Measurements from ENCODE around the gene TBX4.

Gene TBX4

DNA sequence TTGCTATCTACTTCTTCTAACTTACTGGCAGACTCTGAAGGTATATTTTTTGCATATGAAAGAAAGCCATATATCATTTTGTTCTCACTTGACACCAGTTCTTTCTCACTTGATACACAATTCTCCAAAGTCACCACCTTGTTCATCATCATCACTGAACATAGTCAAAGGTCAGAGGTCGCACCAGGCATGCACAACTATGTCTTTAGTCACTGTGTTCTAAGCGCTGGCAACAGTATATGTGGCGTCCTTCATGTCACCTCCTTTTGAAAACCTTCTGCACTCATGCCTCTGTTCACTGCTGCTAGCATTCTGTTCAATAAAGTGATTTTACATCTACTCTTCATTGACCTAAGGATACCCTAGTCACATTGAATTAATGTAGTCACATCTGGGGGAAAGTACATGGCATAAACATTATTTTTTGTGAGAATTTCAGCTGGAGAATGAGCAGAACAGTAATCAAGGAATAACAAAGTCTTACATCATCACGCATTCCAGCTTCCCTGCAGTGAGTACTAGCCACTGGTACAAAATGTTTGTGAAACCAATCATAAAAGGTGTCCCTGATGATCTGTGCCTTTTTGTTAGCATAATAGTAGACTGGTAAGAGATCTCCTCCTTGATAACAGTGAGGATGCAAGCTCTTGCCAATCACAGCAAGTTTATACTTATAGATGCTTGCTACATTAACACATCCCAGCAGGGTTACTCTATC, 20.5 kb upstream of the TBX4 start:
- Histone ChIP-seq H3K36me3 (ENCODE audit: low read length) (no peaks in the 10 kb centered on the region), H3K9me3 (ENCODE audit: insufficient read depth, low read length) (peaks cover 3% of the 10 kb centered on the region; the same call in 1 of the 2 replicates), H3K27me3 (ENCODE audit: low read length) (no peaks in the 10 kb centered on the region), H4K20me1 (ENCODE audit: low read depth, low read length) (no peaks in the 10 kb centered on the region), H3F3A (ENCODE audit: insufficient read depth) (no peaks in the 10 kb centered on the region), H3K27ac (ENCODE audit: low read depth, low read length) (no peak overlapping the region), H3K4me3 (ENCODE audit: insufficient read depth, low read length, poor library complexity, severe bottlenecking) (no peak overlapping the region), H3K9ac (ENCODE audit: low read length) (no peak overlapping the region), H3K79me2 (ENCODE audit: insufficient read depth, low read length) (no peaks in the 10 kb centered on the region), H3K4me2 (ENCODE audit: low read depth, low read length, poor library complexity, severe bottlenecking) (no peak overlapping the region), H2AFZ (ENCODE audit: low read depth, low read length, severe bottlenecking) (no peak overlapping the region), H3K9me2 (replicated peaks; ENCODE audit: insufficient read depth, low read length) (no peaks in the 10 kb centered on the region)
- no peak for TF ChIP-seq EZH2phosphoT487 (conservative IDR thresholded peaks at IDR 0.05; ENCODE audit: low read length)
- no peak for TF ChIP-seq CTCF (IDR thresholded peaks at IDR 0.05; ENCODE audit: insufficient read depth, low read length, poor library complexity, severe bottlenecking)

DNA sequence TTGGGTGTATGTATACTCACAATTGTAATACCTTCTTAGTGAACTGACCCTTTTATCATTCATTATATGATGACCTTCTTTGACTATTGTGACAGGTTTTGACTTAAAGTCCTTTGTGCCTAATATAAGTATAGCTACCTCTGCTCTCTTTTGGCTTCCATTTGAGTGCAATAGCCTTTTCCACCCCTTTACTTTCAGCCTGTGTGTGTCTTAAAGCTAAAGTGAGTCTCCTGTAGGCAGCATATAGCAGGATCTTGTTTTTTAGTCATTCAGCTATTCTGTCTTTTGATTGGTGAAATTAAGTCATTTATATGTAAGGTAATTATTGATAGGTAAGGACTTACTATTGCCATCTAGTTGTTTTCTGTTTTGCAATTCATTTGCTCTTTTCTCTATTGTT, 15.9 kb upstream of the TBX4 start:
- Histone ChIP-seq H3K4me3 (ENCODE audit: insufficient read depth, low read length, poor library complexity, severe bottlenecking) (no peak overlapping the region), H3K4me2 (ENCODE audit: low read depth, low read length, poor library complexity, severe bottlenecking) (no peak overlapping the region), H3K9me3 (ENCODE audit: insufficient read depth, low read length) (peaks cover 3% of the 10 kb centered on the region; the same call in 1 of the 2 replicates), H4K20me1 (ENCODE audit: low read depth, low read length) (no peaks in the 10 kb centered on the region), H3K36me3 (ENCODE audit: low read length) (no peaks in the 10 kb centered on the region), H3F3A (ENCODE audit: insufficient read depth) (no peaks in the 10 kb centered on the region), H3K27me3 (ENCODE audit: low read length) (no peaks in the 10 kb centered on the region), H3K9ac (ENCODE audit: low read length) (no peak overlapping the region), H3K79me2 (ENCODE audit: insufficient read depth, low read length) (no peaks in the 10 kb centered on the region), H3K27ac (ENCODE audit: low read depth, low read length) (no peak overlapping the region), H3K9me2 (replicated peaks; ENCODE audit: insufficient read depth, low read length) (no peaks in the 10 kb centered on the region), H2AFZ (ENCODE audit: low read depth, low read length, severe bottlenecking) (no peak overlapping the region)
- no peak for TF ChIP-seq EZH2phosphoT487 (conservative IDR thresholded peaks at IDR 0.05; ENCODE audit: low read length)
- TF ChIP-seq CTCF (IDR thresholded peaks at IDR 0.05; ENCODE audit: insufficient read depth, low read length, poor library complexity, severe bottlenecking), result no peak

DNA sequence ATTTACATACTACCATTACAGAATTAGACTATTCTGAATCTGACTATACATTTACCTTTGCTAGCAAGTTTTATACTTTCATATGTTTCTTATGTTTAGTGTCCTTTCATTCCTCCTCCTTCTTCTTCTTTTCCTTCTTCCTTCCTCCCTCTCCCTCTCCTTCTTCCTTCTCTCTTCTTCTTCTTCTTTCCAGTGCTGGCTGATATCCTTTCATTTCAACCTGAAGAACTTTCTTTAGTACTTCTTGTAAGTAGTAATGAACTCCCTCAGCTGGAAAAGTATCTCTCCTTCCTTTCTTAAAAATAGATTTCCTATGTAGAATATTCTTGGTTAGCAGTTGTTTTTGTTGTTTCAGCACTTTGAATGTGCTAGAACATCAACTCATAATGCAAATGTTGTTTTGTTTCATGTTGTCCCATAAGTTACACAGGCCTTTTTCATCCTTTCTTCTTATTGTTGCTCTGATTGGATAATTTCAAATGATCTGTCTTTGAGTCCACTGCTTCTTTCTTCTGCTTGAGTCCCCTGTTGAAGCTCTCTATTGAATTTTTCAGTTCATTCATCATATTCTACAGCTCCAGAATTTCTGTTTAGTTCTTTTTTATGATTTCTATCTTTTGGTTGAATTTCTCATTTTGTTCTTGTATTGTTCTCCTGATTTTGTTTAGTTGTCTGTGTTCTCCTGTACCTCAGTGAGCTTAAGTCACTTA, 15.1 kb upstream of the TBX4 start:
- no peaks in the 10 kb centered on the region for H3K36me3 ChIP-seq (ENCODE audit: low read length)
- no peak overlapping the region for H2AFZ ChIP-seq (ENCODE audit: low read depth, low read length, severe bottlenecking)
- H3K4me2 ChIP-seq (ENCODE audit: low read depth, low read length, poor library complexity, severe bottlenecking), result no peak overlapping the region
- H3K4me3 ChIP-seq (ENCODE audit: insufficient read depth, low read length, poor library complexity, severe bottlenecking), result no peak overlapping the region
- TF ChIP-seq CTCF (IDR thresholded peaks at IDR 0.05; ENCODE audit: insufficient read depth, low read length, poor library complexity, severe bottlenecking), result no peak
- no peak for TF ChIP-seq EZH2phosphoT487 (conservative IDR thresholded peaks at IDR 0.05; ENCODE audit: low read length)
- no peaks in the 10 kb centered on the region for H4K20me1 ChIP-seq (ENCODE audit: low read depth, low read length)
- no peak overlapping the region for H3K27ac ChIP-seq (ENCODE audit: low read depth, low read length)
- no peaks in the 10 kb centered on the region for H3K27me3 ChIP-seq (ENCODE audit: low read length)
- no peaks in the 10 kb centered on the region for H3K79me2 ChIP-seq (ENCODE audit: insufficient read depth, low read length)
- no peaks in the 10 kb centered on the region for H3K9me2 ChIP-seq (replicated peaks; ENCODE audit: insufficient read depth, low read length)
- no peaks in the 10 kb centered on the region for H3F3A ChIP-seq (ENCODE audit: insufficient read depth)
- H3K9ac ChIP-seq (ENCODE audit: low read length), result no peak overlapping the region
- H3K9me3 ChIP-seq (ENCODE audit: insufficient read depth, low read length), result peaks cover 3% of the 10 kb centered on the region; the same call in 1 of the 2 replicates
